Activated CD4-positive, CD25-positive, alpha-beta regulatory T cell (primary cell): ENCODE measurements around the gene PTH2.

Experiments used
- DNase-seq, 4 experiments: peaks; one replicate each; lab custom pipeline; 2025; lab: John Stamatoyannopoulos, UW

PTH2 gene

GRCh38 chr19:49430678-49431329, 7.6 kb upstream of the PTH2 start:
- no peak for DNase-seq

- DNase-seq = no peak
These were observed 7.0 kb upstream of the PTH2 start for GRCh38 chr19:49430172-49430677.

GRCh38 chr19:49428547-49429451, 5.6 kb upstream of the PTH2 start:
- no peak for DNase-seq

- DNase-seq = no peak
These were observed 4.8 kb upstream of the PTH2 start for GRCh38 chr19:49427855-49428546.

GRCh38 chr19:49427339-49427738, 4.1 kb upstream of the PTH2 start:
- DNase-seq = no peak

GRCh38 chr19:49425922-49426592, 2.8 kb upstream of the PTH2 start:
- no peak for DNase-seq

GRCh38 chr19:49425178-49425577, 1.9 kb upstream of the PTH2 start, which contains the start of gene GFY:
TSS of gene GFY (plus strand) at chr19:49425388. CDS start at chr19:49426431, 1,043 bp downstream.
- no peak for DNase-seq

GRCh38 chr19:49423985-49424303, 703 bp upstream of the PTH2 start:
- no peak for DNase-seq

- peak in 1 of 4 experiments; percentile 25 for DNase-seq
These were observed 702 bp downstream of the PTH2 start for GRCh38 chr19:49422407-49423070.

- DNase-seq = no peak
These were observed 1.4 kb downstream of the PTH2 start for GRCh38 chr19:49421878-49422202.

GRCh38 chr19:49421039-49421877, 2.0 kb downstream of the PTH2 start:
- DNase-seq = no peak

GRCh38 chr19:49420227-49420626, 3.0 kb downstream of the PTH2 start:
- DNase-seq = no peak

- DNase-seq = no peak
These were observed 4.1 kb downstream of the PTH2 start for GRCh38 chr19:49419173-49419572.

GRCh38 chr19:49418511-49418910, 4.7 kb downstream of the PTH2 start:
- no peak for DNase-seq

GRCh38 chr19:49417088-49417487, 6.2 kb downstream of the PTH2 start:
- DNase-seq = no peak

GRCh38 chr19:49415810-49416200, 7.4 kb downstream of the PTH2 start:
- no peak for DNase-seq

GRCh38 chr19:49415102-49415809, 8.0 kb downstream of the PTH2 start:
- DNase-seq = no peak

- DNase-seq = no peak
These were observed 9.0 kb downstream of the PTH2 start for GRCh38 chr19:49414256-49414655.

GRCh38 chr19:49413348-49413747, 9.9 kb downstream of the PTH2 start:
- no peak for DNase-seq

GRCh38 chr19:49411681-49412326, 11.4 kb downstream of the PTH2 start:
- DNase-seq = no peak
